Activated CD4-positive, alpha-beta memory T cell treated with anti-CD3 and anti-CD28 coated beads for 36 hours (primary cell): Measurements from ENCODE around the gene ZNF367. TPM values are rescaled to one million over a fixed set of nuclear protein-coding genes. Genes with fewer than 3 reads are reported as not detected.

Source experiments
- CTCF ChIA-PET: fragments of 350-600 bp; sonication (Branson Sonifier 250); formaldehyde crosslinking; loops from one replicate; lab custom pipeline; 2021; ENCODE audit warnings: antibody characterized with exemption, inconsistent platforms; lab: Charles Lee
- POLR2A ChIA-PET: fragments of 350-600 bp; sonication (Branson Sonifier 250); formaldehyde crosslinking; loops from one replicate; lab custom pipeline; 2021; ENCODE audit warnings: antibody characterized with exemption; lab: Charles Lee
- DNase-seq: peaks from one replicate; pipeline ENCODE4 v3.0.0-alpha.2; 2020
- H3K27ac Mint-ChIP-seq: one replicate; pipeline ENCODE4 v1.8.0; 2021; ENCODE audit warnings: mixed read lengths
- H3K27me3 Mint-ChIP-seq: one replicate; pipeline ENCODE4 v1.8.0; 2021; ENCODE audit warnings: mixed read lengths
- H3K36me3 Mint-ChIP-seq: one replicate; pipeline ENCODE4 v1.8.0; 2021; ENCODE audit warnings: mixed read lengths
- H3K4me1 Mint-ChIP-seq: one replicate; pipeline ENCODE4 v1.8.0; 2021; ENCODE audit warnings: low read depth, mixed read lengths
- H3K4me3 Mint-ChIP-seq: one replicate; pipeline ENCODE4 v1.8.0; 2021; ENCODE audit warnings: mild to moderate bottlenecking, mixed read lengths
- H3K9me3 Mint-ChIP-seq: one replicate; pipeline ENCODE4 v1.8.0; 2021; ENCODE audit warnings: mixed read lengths
- intact Hi-C: fragments of 100-400 bp; cut with micrococcal nuclease; formaldehyde crosslinking; loops from one replicate; pipeline ENCODE4 v1.15.1; 2023
- total RNA-seq, 2 experiments: library from RNA; stranded (reverse); gene quantifications; one replicate each; pipeline ENCODE4 v1.2.3, GENCODE V29; 2021

ZNF367 gene
- 10 to 100 TPM; 29.0 to 30.1 TPM for total RNA-seq

GRCh38 chr9:96418083-96418919 is at the start of gene ZNF367:
Gene ZNF367, minus strand, starts transcription at chr9:96418370. Its CDS starts 338 bp downstream, at chr9:96418032.
- peak within 1 kb of the TSS; percentile 93 for H3K27ac Mint-ChIP-seq
- H3K9me3 Mint-ChIP-seq: no peaks in the 10 kb centered on the region
- ChIA-PET CTCF (interaction anchor here (1.2 kb wide), 1 partner anchor 249 kb away, joined by 4 read pairs; no protein-coding TSS in a partner anchor), POLR2A (interaction anchor here (1.3 kb wide), 1 partner anchor 31 kb away, joined by 3 read pairs; the partner anchor contains the start of gene HABP4)
- H3K27me3 Mint-ChIP-seq: no peaks in the 10 kb centered on the region
- H3K4me3 Mint-ChIP-seq: peak within 1 kb of the TSS; percentile 90
- H3K4me1 Mint-ChIP-seq: peaks cover 36% of the 10 kb centered on the region
- H3K36me3 Mint-ChIP-seq: peaks cover 11% of the 10 kb centered on the region
- intact Hi-C loops: loop anchor here (1.0 to 10.0 kb wide), 8 partner anchors 32 to 1216 kb away; partner anchors contain the start of genes ERCC6L2, HABP4, NCBP1 and SLC35D2
- peak; percentile 96 for DNase-seq

- Mint-ChIP-seq H3K4me3 (no peak overlapping the region), H3K9me3 (no peaks in the 10 kb centered on the region)
- CTCF ChIA-PET: interaction anchor here (0.8 to 1.2 kb wide), 2 partner anchors 18 to 98 kb away, joined by 3 read pairs; partner anchors contain the start of gene HABP4
Measured at GRCh38 chr9:96467784-96468183, 49.6 kb upstream of the ZNF367 start.

GRCh38 chr9:96464426-96464825 is 46.3 kb upstream of the ZNF367 start:
- intact Hi-C loops: no loop called here
- ChIA-PET CTCF (no interaction called here), POLR2A (no interaction called here)
- Mint-ChIP-seq H3K27ac (no peak overlapping the region), H3K27me3 (no peaks in the 10 kb centered on the region), H3K4me1 (peaks cover 3% of the 10 kb centered on the region), H3K4me3 (no peak overlapping the region), H3K36me3 (peaks cover 25% of the 10 kb centered on the region), H3K9me3 (no peaks in the 10 kb centered on the region)
- no peak for DNase-seq

More at GRCh38 chr9:96467784-96468183, 49.6 kb upstream of the ZNF367 start:
- intact Hi-C loops: no loop called here
- POLR2A ChIA-PET: interaction anchor here (0.5 kb wide), 1 partner anchor 813 kb away, joined by 3 read pairs; no protein-coding TSS in a partner anchor
- no peaks in the 10 kb centered on the region for H3K4me1 Mint-ChIP-seq
- H3K36me3 Mint-ChIP-seq: peaks cover 21% of the 10 kb centered on the region
- H3K27ac Mint-ChIP-seq: no peak overlapping the region
- no peak for DNase-seq
- H3K27me3 Mint-ChIP-seq: no peaks in the 10 kb centered on the region

GRCh38 chr9:96462541-96462940 is 44.4 kb upstream of the ZNF367 start:
- CTCF ChIA-PET: no interaction called here

GRCh38 chr9:96461336-96461735 is 43.2 kb upstream of the ZNF367 start:
- CTCF ChIA-PET: no interaction called here
- Mint-ChIP-seq H3K27ac (no peak overlapping the region), H3K4me1 (peaks cover 7% of the 10 kb centered on the region), H3K9me3 (no peaks in the 10 kb centered on the region), H3K4me3 (no peak overlapping the region), H3K27me3 (no peaks in the 10 kb centered on the region), H3K36me3 (peaks cover 25% of the 10 kb centered on the region)
- POLR2A ChIA-PET: interaction anchor here (0.9 kb wide), 1 partner anchor 10 kb away, joined by 5 read pairs; no protein-coding TSS in a partner anchor
- intact Hi-C loops: no loop called here
- no peak for DNase-seq

More at GRCh38 chr9:96462541-96462940, 44.4 kb upstream of the ZNF367 start:
- POLR2A ChIA-PET: no interaction called here
- H3K4me3 Mint-ChIP-seq: no peak overlapping the region
- intact Hi-C loops: no loop called here
- peaks cover 7% of the 10 kb centered on the region for H3K4me1 Mint-ChIP-seq
- no peaks in the 10 kb centered on the region for H3K27me3 Mint-ChIP-seq
- H3K27ac Mint-ChIP-seq: no peak overlapping the region
- no peak for DNase-seq
- no peaks in the 10 kb centered on the region for H3K9me3 Mint-ChIP-seq
- peaks cover 29% of the 10 kb centered on the region for H3K36me3 Mint-ChIP-seq

- peaks cover 24% of the 10 kb centered on the region for H3K36me3 Mint-ChIP-seq
- POLR2A ChIA-PET: no interaction called here
Measured at GRCh38 chr9:96460882-96461281, 42.7 kb upstream of the ZNF367 start.

GRCh38 chr9:96460470-96460869 is 42.3 kb upstream of the ZNF367 start:
- Mint-ChIP-seq H3K27ac (no peak overlapping the region), H3K27me3 (no peaks in the 10 kb centered on the region), H3K4me1 (peaks cover 7% of the 10 kb centered on the region), H3K4me3 (no peak overlapping the region), H3K9me3 (no peaks in the 10 kb centered on the region), H3K36me3 (peaks cover 20% of the 10 kb centered on the region)
- ChIA-PET POLR2A (no interaction called here), CTCF (interaction anchor here (0.5 kb wide), 1 partner anchor 162 kb away, joined by 3 read pairs; no protein-coding TSS in a partner anchor)
- intact Hi-C loops: no loop called here
- no peak for DNase-seq

More at GRCh38 chr9:96460882-96461281, 42.7 kb upstream of the ZNF367 start:
- Mint-ChIP-seq H3K4me3 (no peak overlapping the region), H3K27me3 (no peaks in the 10 kb centered on the region), H3K4me1 (peaks cover 7% of the 10 kb centered on the region), H3K27ac (no peak overlapping the region), H3K9me3 (no peaks in the 10 kb centered on the region)
- DNase-seq: no peak
- CTCF ChIA-PET: interaction anchor here (0.5 kb wide), 1 partner anchor 161 kb away, joined by 3 read pairs; no protein-coding TSS in a partner anchor
- intact Hi-C loops: no loop called here

- CTCF ChIA-PET: no interaction called here
- POLR2A ChIA-PET: no interaction called here
Measured at GRCh38 chr9:96459268-96460007, 41.3 kb upstream of the ZNF367 start.

GRCh38 chr9:96458226-96458625 is 40.1 kb upstream of the ZNF367 start:
- H3K27me3 Mint-ChIP-seq: no peaks in the 10 kb centered on the region
- ChIA-PET CTCF (no interaction called here), POLR2A (no interaction called here)
- intact Hi-C loops: no loop called here
- no peaks in the 10 kb centered on the region for H3K9me3 Mint-ChIP-seq
- H3K36me3 Mint-ChIP-seq: peaks cover 18% of the 10 kb centered on the region
- peaks cover 14% of the 10 kb centered on the region for H3K4me1 Mint-ChIP-seq
- DNase-seq: no peak
- no peak overlapping the region for H3K4me3 Mint-ChIP-seq
- no peak overlapping the region for H3K27ac Mint-ChIP-seq

More at GRCh38 chr9:96459268-96460007, 41.3 kb upstream of the ZNF367 start:
- no peak overlapping the region for H3K4me3 Mint-ChIP-seq
- H3K27ac Mint-ChIP-seq: no peak overlapping the region
- DNase-seq: no peak
- H3K9me3 Mint-ChIP-seq: no peaks in the 10 kb centered on the region
- H3K27me3 Mint-ChIP-seq: no peaks in the 10 kb centered on the region
- intact Hi-C loops: no loop called here
- H3K36me3 Mint-ChIP-seq: peaks cover 16% of the 10 kb centered on the region
- peaks cover 7% of the 10 kb centered on the region for H3K4me1 Mint-ChIP-seq

- POLR2A ChIA-PET: no interaction called here
- Mint-ChIP-seq H3K27ac (no peak overlapping the region), H3K4me3 (no peak overlapping the region), H3K27me3 (no peaks in the 10 kb centered on the region), H3K4me1 (peaks cover 18% of the 10 kb centered on the region), H3K36me3 (peaks cover 18% of the 10 kb centered on the region), H3K9me3 (no peaks in the 10 kb centered on the region)
- DNase-seq: no peak
- intact Hi-C loops: no loop called here
- CTCF ChIA-PET: no interaction called here
Measured at GRCh38 chr9:96457266-96457665, 39.1 kb upstream of the ZNF367 start.

- Mint-ChIP-seq H3K36me3 (peaks cover 7% of the 10 kb centered on the region), H3K4me1 (peaks cover 26% of the 10 kb centered on the region), H3K27me3 (peaks cover 5% of the 10 kb centered on the region), H3K9me3 (no peaks in the 10 kb centered on the region), H3K4me3 (no peak overlapping the region), H3K27ac (no peak overlapping the region)
- peak; percentile 19 for DNase-seq
- POLR2A ChIA-PET: no interaction called here
- CTCF ChIA-PET: interaction anchor here (1.2 to 7.5 kb wide), 3 partner anchors 12 to 213 kb away, joined by 4 to 30 read pairs (median 10); no protein-coding TSS in a partner anchor
- intact Hi-C loops: loop anchor here (1.0 kb wide), 1 partner anchor 112 kb away; no protein-coding TSS in a partner anchor
Measured at GRCh38 chr9:96453625-96454024, 35.5 kb upstream of the ZNF367 start.
